Left ventricle myocardium inferior (tissue), 1 donor: ENCODE results near the gene CCSER1. TPM values are rescaled to one million over a fixed set of nuclear protein-coding genes. Genes with fewer than 3 reads are reported as not detected.

Experiments
- DNase-seq: peaks from one replicate; pipeline ENCODE4 v3.0.0-alpha.2; 2020
- H3K27ac ChIP-seq: fragments of 200-600 bp; replicated peaks from 2 replicates; pipeline ENCODE4 v1.8.0; 2021
- H3K27me3 ChIP-seq: fragments of 200-600 bp; 2 replicates; pipeline ENCODE4 v1.8.0; 2021; ENCODE audit warnings: low read depth
- H3K36me3 ChIP-seq: fragments of 200-600 bp; 2 replicates; pipeline ENCODE4 v1.8.0; 2021
- H3K4me1 ChIP-seq: fragments of 200-600 bp; 2 replicates; pipeline ENCODE4 v1.8.0; 2021
- H3K4me3 ChIP-seq: fragments of 200-600 bp; 2 replicates; pipeline ENCODE4 v1.8.0; 2021; ENCODE audit warnings: mild to moderate bottlenecking, moderate library complexity
- H3K9me3 ChIP-seq: fragments of 200-600 bp; replicated peaks from 2 replicates; pipeline ENCODE4 v1.8.0; 2021
- CTCF ChIP-seq: fragments of 200-600 bp; IDR thresholded peaks from 2 replicates; pipeline ENCODE4 v1.8.0; 2021; ENCODE audit warnings: antibody characterized with exemption, mild to moderate bottlenecking, borderline replicate concordance
- intact Hi-C: fragments of 100-400 bp; cut with micrococcal nuclease; formaldehyde crosslinking; loops from one replicate; pipeline ENCODE4 v1.11.0; 2022
- total RNA-seq: library from RNA; stranded (reverse); fragmentation: NEBNext Ultra II Directional; extraction: Animal tissue kit (Norgen Biotek cat#: 25700); gene quantifications from one replicate; pipeline ENCODE4 v1.2.1, GENCODE V29; 2021
- donor health status: DM: no; HTN: yes; CAD: no; lungs with severe emphysema.

CCSER1 gene
- total RNA-seq, 1 donor from 2014 or later = 13.2 TPM

GRCh38 chr4:90546114-90546513, 418.9 kb downstream of the CCSER1 start:
- no peaks in the 10 kb centered on the region for H3K36me3 ChIP-seq
- no peak for TF ChIP-seq CTCF
- H3K27ac ChIP-seq = no peak overlapping the region
- no peak overlapping the region for H3K4me3 ChIP-seq
- no peak for DNase-seq
- H3K9me3 ChIP-seq = no peaks in the 10 kb centered on the region
- H3K4me1 ChIP-seq = peaks cover 19% of the 10 kb centered on the region
- intact Hi-C loops = no loop called here
- no peaks in the 10 kb centered on the region for H3K27me3 ChIP-seq

- Histone ChIP-seq H3K36me3 (no peaks in the 10 kb centered on the region), H3K4me1 (no peaks in the 10 kb centered on the region), H3K27me3 (no peaks in the 10 kb centered on the region), H3K4me3 (no peak overlapping the region), H3K27ac (no peak overlapping the region), H3K9me3 (no peaks in the 10 kb centered on the region)
- TF ChIP-seq CTCF = no peak
- intact Hi-C loops = no loop called here
- no peak for DNase-seq
These were observed 443.4 kb downstream of the CCSER1 start for GRCh38 chr4:90570615-90571014.

- Histone ChIP-seq H3K27ac (no peak overlapping the region), H3K4me3 (no peak overlapping the region), H3K4me1 (no peaks in the 10 kb centered on the region), H3K27me3 (no peaks in the 10 kb centered on the region), H3K9me3 (no peaks in the 10 kb centered on the region), H3K36me3 (no peaks in the 10 kb centered on the region)
- no peak for DNase-seq
- TF ChIP-seq CTCF = no peak
- intact Hi-C loops = no loop called here
These were observed 445.8 kb downstream of the CCSER1 start for GRCh38 chr4:90572996-90573395.

GRCh38 chr4:90575371-90575770, 448.2 kb downstream of the CCSER1 start:
- no peaks in the 10 kb centered on the region for H3K9me3 ChIP-seq
- H3K27ac ChIP-seq = no peak overlapping the region
- no peaks in the 10 kb centered on the region for H3K36me3 ChIP-seq
- intact Hi-C loops = no loop called here
- no peak overlapping the region for H3K4me3 ChIP-seq
- H3K27me3 ChIP-seq = no peaks in the 10 kb centered on the region
- no peaks in the 10 kb centered on the region for H3K4me1 ChIP-seq
- TF ChIP-seq CTCF = no peak
- DNase-seq = no peak

GRCh38 chr4:90580326-90580725, 453.1 kb downstream of the CCSER1 start:
- Histone ChIP-seq H3K4me3 (no peak overlapping the region), H3K27me3 (no peaks in the 10 kb centered on the region), H3K9me3 (no peaks in the 10 kb centered on the region), H3K36me3 (no peaks in the 10 kb centered on the region), H3K4me1 (no peaks in the 10 kb centered on the region), H3K27ac (no peak overlapping the region)
- intact Hi-C loops = no loop called here
- no peak for DNase-seq
- TF ChIP-seq CTCF = no peak

- no peaks in the 10 kb centered on the region for H3K36me3 ChIP-seq
- intact Hi-C loops = no loop called here
- H3K4me3 ChIP-seq = no peak overlapping the region
- no peaks in the 10 kb centered on the region for H3K27me3 ChIP-seq
- no peak for TF ChIP-seq CTCF
- DNase-seq = no peak
- H3K9me3 ChIP-seq = no peaks in the 10 kb centered on the region
- H3K27ac ChIP-seq = no peak overlapping the region
- no peaks in the 10 kb centered on the region for H3K4me1 ChIP-seq
These were observed 454.9 kb downstream of the CCSER1 start for GRCh38 chr4:90582087-90582486.
